NCI-H446 (cell line): ENCODE results near the gene FBXL19.

Experiments
- DNase-seq, 2 experiments: peaks; one replicate each; lab custom pipeline; 2025; lab: John Stamatoyannopoulos, UW

Gene FBXL19

GRCh38 chr16:30966033-30966619 is 42.8 kb downstream of the FBXL19 start:
- no peak for DNase-seq

GRCh38 chr16:30967795-30968194 is 44.4 kb downstream of the FBXL19 start:
- no peak for DNase-seq

- no peak for DNase-seq
Measured at GRCh38 chr16:30969246-30969842, 46.0 kb downstream of the FBXL19 start.

GRCh38 chr16:30971298-30971697 is 47.9 kb downstream of the FBXL19 start:
- DNase-seq = no peak

- DNase-seq = no peak
Measured at GRCh38 chr16:30972872-30973271, 49.5 kb downstream of the FBXL19 start.

GRCh38 chr16:30974348-30974747 is 51.0 kb downstream of the FBXL19 start:
- DNase-seq = no peak

- DNase-seq = no peak
Measured at GRCh38 chr16:30976486-30976885, 53.1 kb downstream of the FBXL19 start.

GRCh38 chr16:30977502-30977901 is 54.1 kb downstream of the FBXL19 start:
- no peak for DNase-seq

- no peak for DNase-seq
Measured at GRCh38 chr16:30979170-30980022, 56.0 kb downstream of the FBXL19 start.

- no peak for DNase-seq
Measured at GRCh38 chr16:30980023-30980371, 56.6 kb downstream of the FBXL19 start.

- no peak for DNase-seq
Measured at GRCh38 chr16:30980434-30980833, 57.1 kb downstream of the FBXL19 start.

GRCh38 chr16:30980959-30981358 is 57.6 kb downstream of the FBXL19 start:
- no peak for DNase-seq

GRCh38 chr16:30982548-30983288 is 59.3 kb downstream of the FBXL19 start:
- no peak for DNase-seq

GRCh38 chr16:30983289-30983889 is 60.0 kb downstream of the FBXL19 start:
- no peak for DNase-seq

- no peak for DNase-seq
Measured at GRCh38 chr16:30983898-30984610, 60.7 kb downstream of the FBXL19 start.

GRCh38 chr16:30984669-30985400 is 61.5 kb downstream of the FBXL19 start, which contains the start of gene HSD3B7:
TSS of gene HSD3B7 (plus strand) at chr16:30985207. CDS start at chr16:30985659, 452 bp downstream.
- peak; percentile 11 to 81 for DNase-seq

GRCh38 chr16:30985401-30986128 is 62.2 kb downstream of the FBXL19 start:
- peak in 1 of 2 experiments; percentile 28 for DNase-seq

- no peak for DNase-seq
Measured at GRCh38 chr16:30986129-30986991, 63.0 kb downstream of the FBXL19 start.
